ENCODE results near the gene ASIC4.
A peak's percentile ranks its signal among the peaks of the same experiment; 100 is the strongest.

The ASIC4 gene

DNA sequence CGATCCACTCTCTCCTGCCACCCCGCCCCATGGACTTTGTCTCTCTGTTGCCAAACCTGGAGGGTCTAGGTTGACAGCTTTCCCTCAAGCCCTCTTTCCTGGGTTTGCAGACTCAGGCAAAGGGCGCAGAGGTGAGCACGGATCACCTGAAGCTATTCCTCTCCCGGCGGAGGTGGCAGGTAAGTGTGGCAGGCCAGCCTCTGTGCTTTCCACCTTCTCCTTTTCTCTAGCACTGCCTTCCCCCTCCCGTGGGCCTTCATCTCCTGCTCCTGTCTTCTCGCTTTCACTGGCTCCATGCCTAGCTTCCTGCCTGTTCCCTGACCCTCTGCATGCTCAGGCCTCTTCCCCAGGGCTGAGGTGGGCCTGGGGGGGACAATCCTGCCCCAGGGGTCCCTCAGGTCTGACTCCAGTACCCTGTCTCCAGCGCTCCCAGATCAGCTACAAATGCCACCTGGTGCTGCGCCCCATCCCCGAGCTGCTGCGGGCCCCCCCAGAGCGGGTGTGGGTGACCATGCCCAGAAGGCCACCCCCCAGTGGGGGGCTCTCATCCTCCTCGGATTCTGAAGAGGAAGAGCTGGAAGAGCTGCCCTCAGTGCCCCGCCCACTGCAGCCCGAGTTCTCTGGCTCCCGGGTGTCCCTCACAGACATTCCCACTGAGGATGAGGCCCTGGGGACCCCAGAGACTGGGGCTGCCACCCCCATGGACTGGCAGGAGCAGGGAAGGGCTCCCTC, 31.4 kb upstream of the ASIC4 start:
- Histone ChIP-seq H3K36me3 (ENCODE audit: insufficient read depth, insufficient read length, low read length) (peaks cover 39% of the 10 kb centered on the region), H3K4me1 (ENCODE audit: insufficient read depth, insufficient read length) (peaks cover 19% of the 10 kb centered on the region), H3K9me3 (ENCODE audit: insufficient read depth, low read length) (no peaks in the 10 kb centered on the region), H3K27me3 (ENCODE audit: insufficient read depth, insufficient read length) (peaks cover 61% of the 10 kb centered on the region), H3K4me3 (ENCODE audit: insufficient read length, low read depth) (no peak overlapping the region), H3K9ac (ENCODE audit: insufficient read length, low read depth) (peak overlapping the region; percentile 37)
- no peak for DNase-seq (ENCODE audit: low read depth, low spot score)
- no peak for TF ChIP-seq YY1 (IDR thresholded peaks at IDR 0.05; ENCODE audit: insufficient read depth, insufficient read length)
- TF ChIP-seq SUZ12 (IDR thresholded peaks at IDR 0.05; ENCODE audit: extremely low read depth, insufficient read depth, insufficient read length) = no peak
- no peak for TF ChIP-seq ZNF274 (IDR thresholded peaks at IDR 0.05; ENCODE audit: low read depth, low read length)

- peaks cover 36% of the 10 kb centered on the region for H3K36me3 ChIP-seq (ENCODE audit: insufficient read depth, insufficient read length, low read length)
- DNase-seq (ENCODE audit: low read depth, low spot score) = no peak
- H3K9ac ChIP-seq (ENCODE audit: insufficient read length, low read depth) = peak overlapping the region; percentile 68
- peak overlapping the region; percentile 9 for H3K4me3 ChIP-seq (ENCODE audit: insufficient read length, low read depth)
- peaks cover 19% of the 10 kb centered on the region for H3K4me1 ChIP-seq (ENCODE audit: insufficient read depth, insufficient read length)
- TF ChIP-seq YY1 (IDR thresholded peaks at IDR 0.05; ENCODE audit: insufficient read depth, insufficient read length) = no peak
- TF ChIP-seq ZNF274 (IDR thresholded peaks at IDR 0.05; ENCODE audit: low read depth, low read length) = no peak
- no peak for TF ChIP-seq SUZ12 (IDR thresholded peaks at IDR 0.05; ENCODE audit: extremely low read depth, insufficient read depth, insufficient read length)
- H3K9me3 ChIP-seq (ENCODE audit: insufficient read depth, low read length) = no peaks in the 10 kb centered on the region
- peaks cover 65% of the 10 kb centered on the region for H3K27me3 ChIP-seq (ENCODE audit: insufficient read depth, insufficient read length)
Measured at GRCh38 chr2:219483451-219484342, 30.6 kb upstream of the ASIC4 start.

DNA sequence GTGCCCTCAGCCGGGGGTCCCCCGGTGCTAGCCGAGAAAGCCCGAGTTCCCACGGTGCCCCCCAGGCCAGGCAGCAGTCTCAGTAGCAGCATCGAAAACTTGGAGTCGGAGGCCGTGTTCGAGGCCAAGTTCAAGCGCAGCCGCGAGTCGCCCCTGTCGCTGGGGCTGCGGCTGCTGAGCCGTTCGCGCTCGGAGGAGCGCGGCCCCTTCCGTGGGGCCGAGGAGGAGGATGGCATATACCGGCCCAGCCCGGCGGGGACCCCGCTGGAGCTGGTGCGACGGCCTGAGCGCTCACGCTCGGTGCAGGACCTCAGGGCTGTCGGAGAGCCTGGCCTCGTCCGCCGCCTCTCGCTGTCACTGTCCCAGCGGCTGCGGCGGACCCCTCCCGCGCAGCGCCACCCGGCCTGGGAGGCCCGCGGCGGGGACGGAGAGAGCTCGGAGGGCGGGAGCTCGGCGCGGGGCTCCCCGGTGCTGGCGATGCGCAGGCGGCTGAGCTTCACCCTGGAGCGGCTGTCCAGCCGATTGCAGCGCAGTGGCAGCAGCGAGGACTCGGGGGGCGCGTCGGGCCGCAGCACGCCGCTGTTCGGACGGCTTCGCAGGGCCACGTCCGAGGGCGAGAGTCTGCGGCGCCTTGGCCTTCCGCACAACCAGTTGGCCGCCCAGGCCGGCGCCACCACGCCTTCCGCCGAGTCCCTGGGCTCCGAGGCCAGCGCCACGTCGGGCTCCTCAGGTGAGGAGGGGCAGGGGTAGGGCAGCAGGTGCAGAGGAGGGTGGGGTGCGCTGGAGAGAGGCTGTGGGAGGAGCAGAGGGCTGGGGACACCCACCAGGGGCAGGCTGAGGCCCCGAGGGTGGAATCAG, 29.7 kb upstream of the ASIC4 start:
- Histone ChIP-seq H3K36me3 (ENCODE audit: insufficient read depth, insufficient read length, low read length) (peaks cover 33% of the 10 kb centered on the region), H3K9me3 (ENCODE audit: insufficient read depth, low read length) (no peaks in the 10 kb centered on the region), H3K27me3 (ENCODE audit: insufficient read depth, insufficient read length) (peaks cover 65% of the 10 kb centered on the region), H3K9ac (ENCODE audit: insufficient read length, low read depth) (peak overlapping the region; percentile 68), H3K4me3 (ENCODE audit: insufficient read length, low read depth) (peak overlapping the region; percentile 9), H3K4me1 (ENCODE audit: insufficient read depth, insufficient read length) (peaks cover 19% of the 10 kb centered on the region)
- no peak for TF ChIP-seq YY1 (IDR thresholded peaks at IDR 0.05; ENCODE audit: insufficient read depth, insufficient read length)
- TF ChIP-seq SUZ12 (IDR thresholded peaks at IDR 0.05; ENCODE audit: extremely low read depth, insufficient read depth, insufficient read length) = peak; percentile 93
- no peak for DNase-seq (ENCODE audit: low read depth, low spot score)

DNA sequence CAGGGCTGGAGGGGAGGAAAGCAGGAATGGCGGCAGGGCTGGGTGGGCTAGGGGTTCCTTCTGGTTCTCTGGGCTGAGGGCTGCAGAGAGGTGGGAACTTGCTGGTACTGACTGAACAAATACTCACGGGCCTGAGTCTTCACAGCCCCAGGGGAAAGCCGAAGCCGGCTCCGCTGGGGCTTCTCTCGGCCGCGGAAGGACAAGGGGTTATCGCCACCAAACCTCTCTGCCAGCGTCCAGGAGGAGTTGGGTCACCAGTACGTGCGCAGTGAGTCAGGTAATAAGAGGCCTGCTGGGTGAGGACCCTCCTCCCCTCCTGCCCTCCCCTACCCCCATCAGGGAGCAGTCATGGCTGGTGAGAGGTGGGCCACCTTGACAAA, 29.1 kb upstream of the ASIC4 start:
- Histone ChIP-seq H3K9ac (ENCODE audit: insufficient read length, low read depth) (peak overlapping the region; percentile 68), H3K36me3 (ENCODE audit: insufficient read depth, insufficient read length, low read length) (peaks cover 33% of the 10 kb centered on the region), H3K4me3 (ENCODE audit: insufficient read length, low read depth) (peak overlapping the region; percentile 9), H3K27me3 (ENCODE audit: insufficient read depth, insufficient read length) (peaks cover 65% of the 10 kb centered on the region), H3K9me3 (ENCODE audit: insufficient read depth, low read length) (no peaks in the 10 kb centered on the region), H3K4me1 (ENCODE audit: insufficient read depth, insufficient read length) (peaks cover 23% of the 10 kb centered on the region)
- TF ChIP-seq SUZ12 (IDR thresholded peaks at IDR 0.05; ENCODE audit: extremely low read depth, insufficient read depth, insufficient read length) = no peak
- no peak for TF ChIP-seq YY1 (IDR thresholded peaks at IDR 0.05; ENCODE audit: insufficient read depth, insufficient read length)
- no peak for TF ChIP-seq ZNF274 (IDR thresholded peaks at IDR 0.05; ENCODE audit: low read depth, low read length)
- DNase-seq (ENCODE audit: low read depth, low spot score) = no peak

DNA sequence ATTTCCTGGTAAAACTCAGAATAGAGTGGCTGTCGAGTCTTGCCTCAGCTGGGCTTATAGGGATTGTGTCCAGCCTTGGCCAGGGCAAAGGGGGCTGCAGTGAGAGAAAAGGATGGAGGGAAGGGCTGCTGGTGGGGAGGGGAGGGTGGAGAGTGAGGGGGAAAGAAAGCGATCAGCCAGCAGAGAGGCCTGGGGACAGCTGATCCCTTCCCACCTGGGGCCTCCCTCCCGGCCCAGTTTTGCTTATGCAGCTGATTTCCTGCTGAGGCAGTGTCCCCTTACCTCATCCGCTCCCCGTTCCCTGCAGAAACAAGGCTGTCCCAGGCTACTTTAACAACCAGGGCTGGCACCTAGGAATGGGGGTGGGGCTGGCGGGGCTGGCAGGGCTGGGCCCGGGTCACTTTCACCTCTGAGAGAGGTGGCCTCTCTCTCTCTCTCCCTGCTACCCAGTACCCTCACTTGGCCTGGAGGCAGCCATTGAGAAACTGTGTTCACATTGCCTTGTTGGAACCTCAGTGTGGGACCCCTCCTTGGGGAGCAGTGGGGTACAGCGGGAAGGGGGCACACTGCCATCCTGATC, 27.8 kb upstream of the ASIC4 start:
- Histone ChIP-seq H3K9me3 (ENCODE audit: insufficient read depth, low read length) (no peaks in the 10 kb centered on the region), H3K4me1 (ENCODE audit: insufficient read depth, insufficient read length) (peaks cover 23% of the 10 kb centered on the region), H3K9ac (ENCODE audit: insufficient read length, low read depth) (peak overlapping the region; percentile 61), H3K27me3 (ENCODE audit: insufficient read depth, insufficient read length) (peaks cover 67% of the 10 kb centered on the region), H3K4me3 (ENCODE audit: insufficient read length, low read depth) (no peak overlapping the region), H3K36me3 (ENCODE audit: insufficient read depth, insufficient read length, low read length) (peaks cover 28% of the 10 kb centered on the region)
- TF ChIP-seq YY1 (IDR thresholded peaks at IDR 0.05; ENCODE audit: insufficient read depth, insufficient read length) = no peak
- DNase-seq (ENCODE audit: low read depth, low spot score) = no peak

DNA sequence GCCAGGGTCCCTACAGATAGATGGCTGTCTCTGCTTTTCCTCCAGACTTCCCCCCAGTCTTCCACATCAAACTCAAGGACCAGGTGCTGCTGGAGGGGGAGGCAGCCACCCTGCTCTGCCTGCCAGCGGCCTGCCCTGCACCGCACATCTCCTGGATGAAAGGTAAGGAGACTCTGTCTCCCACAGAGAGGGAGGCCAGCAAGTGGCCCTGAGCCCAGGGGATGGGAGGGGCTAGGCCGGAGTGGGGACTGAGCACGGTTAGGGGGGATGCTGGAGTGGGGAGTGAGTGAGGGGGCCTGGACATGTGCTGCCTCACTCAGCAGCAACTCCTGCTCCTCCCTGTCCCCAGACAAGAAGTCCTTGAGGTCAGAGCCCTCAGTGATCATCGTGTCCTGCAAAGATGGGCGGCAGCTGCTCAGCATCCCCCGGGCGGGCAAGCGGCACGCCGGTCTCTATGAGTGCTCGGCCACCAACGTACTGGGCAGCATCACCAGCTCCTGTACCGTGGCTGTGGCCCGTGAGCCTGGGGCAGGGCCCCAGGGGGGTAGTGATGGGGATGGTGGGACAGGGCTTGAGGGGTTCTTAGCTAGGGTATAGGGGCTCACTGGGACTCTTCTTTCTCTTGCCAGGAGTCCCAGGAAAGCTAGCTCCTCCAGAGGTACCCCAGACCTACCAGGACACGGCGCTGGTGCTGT, 26.0 kb upstream of the ASIC4 start:
- Histone ChIP-seq H3K27me3 (ENCODE audit: insufficient read depth, insufficient read length) (peaks cover 57% of the 10 kb centered on the region), H3K36me3 (ENCODE audit: insufficient read depth, insufficient read length, low read length) (peaks cover 20% of the 10 kb centered on the region), H3K9me3 (ENCODE audit: insufficient read depth, low read length) (no peaks in the 10 kb centered on the region), H3K4me1 (ENCODE audit: insufficient read depth, insufficient read length) (peaks cover 19% of the 10 kb centered on the region), H3K4me3 (ENCODE audit: insufficient read length, low read depth) (no peak overlapping the region), H3K9ac (ENCODE audit: insufficient read length, low read depth) (no peak overlapping the region)
- TF ChIP-seq YY1 (IDR thresholded peaks at IDR 0.05; ENCODE audit: insufficient read depth, insufficient read length) (no peak), ZNF274 (IDR thresholded peaks at IDR 0.05; ENCODE audit: low read depth, low read length) (no peak), SUZ12 (IDR thresholded peaks at IDR 0.05; ENCODE audit: extremely low read depth, insufficient read depth, insufficient read length) (no peak)
- no peak for DNase-seq (ENCODE audit: low read depth, low spot score)

Measured in NT2/D1 (cell line).